PFSK-1 (cell line): ENCODE data around the gene GNG8.

Source experiments
- FOXP2 ChIP-seq: optimal IDR thresholded peaks from 2 replicates; pipeline ENCODE3; 2011; ENCODE audit warnings: borderline replicate concordance, control low read depth, inconsistent platforms; ENCODE audit not compliant: insufficient read depth; ENCODE audit errors: extremely low read length, extremely low read depth
- POLR2AphosphoS5 ChIP-seq: IDR thresholded peaks from 2 replicates; pipeline ENCODE4 v1.6.1; 2012; ENCODE audit warnings: low read depth, mild to moderate bottlenecking, control low read depth, low read length, moderate library complexity
- REST ChIP-seq, 2 experiments: IDR thresholded peaks; 2 replicates each; pipeline versions ENCODE4 v1.6.1 to v1.8.0; 2011 to 2012; ENCODE audit warnings: low read depth in 2 of 2, low read length in 2 of 2, control low read depth in 1 of 2, inconsistent platforms in 1 of 2, mild to moderate bottlenecking in 1 of 2, moderate library complexity in 1 of 2; ENCODE audit not compliant: insufficient read depth in 1 of 2
- SIN3A ChIP-seq: IDR thresholded peaks from 2 replicates; pipeline ENCODE4 v1.6.1; 2012; ENCODE audit warnings: mild to moderate bottlenecking, low read length, moderate library complexity, borderline replicate concordance; ENCODE audit not compliant: insufficient read depth
- TAF1 ChIP-seq: IDR thresholded peaks from 2 replicates; pipeline ENCODE4 v1.6.1; 2012; ENCODE audit warnings: low read length, control low read depth, borderline replicate concordance; ENCODE audit not compliant: insufficient read depth

GNG8 gene

GRCh38 chr19:46634656-46635218 is 1.3 kb downstream of the GNG8 start:
- TF ChIP-seq REST (IDR thresholded peaks at IDR 0.05; ENCODE audit: insufficient read depth in 1 of 2, low read depth in 2 of 2, low read length in 2 of 2) (no peak), FOXP2 (no peak), TAF1 (no peak), POLR2AphosphoS5 (no peak), SIN3A (no peak)

- TF ChIP-seq SIN3A (no peak), TAF1 (no peak), REST (IDR thresholded peaks at IDR 0.05; ENCODE audit: insufficient read depth in 1 of 2, low read depth in 2 of 2, low read length in 2 of 2) (no peak), FOXP2 (no peak), POLR2AphosphoS5 (no peak)
Measured at GRCh38 chr19:46634045-46634655, 1.9 kb downstream of the GNG8 start.

- TF ChIP-seq POLR2AphosphoS5: no peak
- no peak for TF ChIP-seq SIN3A
- TF ChIP-seq TAF1: no peak
- no peak for TF ChIP-seq FOXP2
Measured at GRCh38 chr19:46633130-46633529, 2.9 kb downstream of the GNG8 start.

- TF ChIP-seq POLR2AphosphoS5: no peak
- TF ChIP-seq REST (IDR thresholded peaks at IDR 0.05; ENCODE audit: insufficient read depth in 1 of 2, low read depth in 2 of 2, low read length in 2 of 2): no peak
- no peak for TF ChIP-seq FOXP2
- no peak for TF ChIP-seq SIN3A
- no peak for TF ChIP-seq TAF1
Measured at GRCh38 chr19:46631481-46631880, 4.5 kb downstream of the GNG8 start.

GRCh38 chr19:46630586-46631205 is 5.3 kb downstream of the GNG8 start:
- TF ChIP-seq SIN3A: no peak
- no peak for TF ChIP-seq TAF1
- TF ChIP-seq REST (IDR thresholded peaks at IDR 0.05; ENCODE audit: insufficient read depth in 1 of 2, low read depth in 2 of 2, low read length in 2 of 2): no peak
- TF ChIP-seq POLR2AphosphoS5: no peak
- no peak for TF ChIP-seq FOXP2
